Raji (cell line): ENCODE data around the gene UBE2U.

ENCODE experiments used
- POLR2A ChIP-seq: IDR thresholded peaks from 2 replicates; pipeline ENCODE4 v1.6.1; 2011; ENCODE audit warnings: low read depth, low read length, control low read depth; ENCODE audit not compliant: insufficient read depth

Gene UBE2U, protein sequence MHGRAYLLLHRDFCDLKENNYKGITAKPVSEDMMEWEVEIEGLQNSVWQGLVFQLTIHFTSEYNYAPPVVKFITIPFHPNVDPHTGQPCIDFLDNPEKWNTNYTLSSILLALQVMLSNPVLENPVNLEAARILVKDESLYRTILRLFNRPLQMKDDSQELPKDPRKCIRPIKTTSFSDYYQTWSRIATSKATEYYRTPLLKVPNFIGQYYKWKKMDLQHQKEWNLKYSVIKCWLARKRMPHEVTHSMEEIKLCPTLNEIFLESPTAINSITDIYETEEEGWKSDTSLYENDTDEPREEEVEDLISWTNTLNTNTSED

DNA sequence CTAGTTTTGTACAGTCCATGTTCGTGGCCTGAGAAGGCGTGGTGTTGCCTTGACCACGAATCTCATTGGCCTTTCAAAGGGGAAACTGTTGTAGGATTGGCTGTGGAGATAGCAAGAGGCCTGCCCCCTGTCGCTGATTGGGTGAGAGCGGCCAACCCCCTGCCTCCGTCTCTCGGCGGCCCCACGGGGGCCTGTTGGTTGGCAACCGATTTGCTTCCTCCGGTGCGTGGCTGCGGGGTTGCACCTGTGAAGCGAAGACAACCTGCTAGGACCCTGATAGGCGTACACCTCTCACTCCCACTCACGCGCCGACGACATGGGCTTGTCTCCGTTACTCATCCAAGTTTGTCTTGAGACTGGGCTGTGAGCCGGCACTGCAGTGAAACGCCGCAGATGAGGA, at the start of gene UBE2U:
Gene UBE2U (plus strand): TSS at position 204 of the 400 bp plus-strand sequence. CDS start 428 bp downstream, outside the sequence.
- no peak for TF ChIP-seq POLR2A

GRCh38 chr1:64155278-64155677, 48.1 kb upstream of the UBE2U start:
- TF ChIP-seq POLR2A = no peak

DNA sequence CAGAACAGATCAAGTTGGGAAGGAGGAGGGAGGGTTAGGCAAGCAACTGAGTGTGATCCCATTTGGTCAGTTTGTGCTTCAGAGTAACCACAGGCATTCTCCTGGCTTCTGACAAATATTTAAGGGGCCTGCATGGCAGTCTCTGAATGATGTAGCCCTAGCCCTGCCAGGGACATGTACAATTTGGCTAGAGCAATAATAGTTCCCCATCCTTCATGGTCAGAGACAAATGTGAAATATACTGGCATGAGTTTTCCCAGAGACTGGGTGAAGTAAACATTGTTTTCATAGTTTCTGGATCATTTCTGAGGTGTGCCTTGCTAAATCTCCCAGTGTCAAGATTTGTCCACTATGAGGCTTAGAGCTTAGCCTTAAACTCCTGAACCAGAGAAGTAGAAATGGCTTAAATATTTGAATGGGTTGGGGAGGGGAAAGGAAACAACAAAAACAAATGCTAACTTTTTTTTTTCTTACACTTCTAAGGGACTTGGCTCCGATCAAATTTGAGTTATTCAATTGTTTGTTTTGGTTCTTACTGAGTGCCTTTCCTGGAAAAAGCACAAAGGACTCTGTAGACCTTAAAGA, 42.0 kb upstream of the UBE2U start:
- TF ChIP-seq POLR2A = no peak

DNA sequence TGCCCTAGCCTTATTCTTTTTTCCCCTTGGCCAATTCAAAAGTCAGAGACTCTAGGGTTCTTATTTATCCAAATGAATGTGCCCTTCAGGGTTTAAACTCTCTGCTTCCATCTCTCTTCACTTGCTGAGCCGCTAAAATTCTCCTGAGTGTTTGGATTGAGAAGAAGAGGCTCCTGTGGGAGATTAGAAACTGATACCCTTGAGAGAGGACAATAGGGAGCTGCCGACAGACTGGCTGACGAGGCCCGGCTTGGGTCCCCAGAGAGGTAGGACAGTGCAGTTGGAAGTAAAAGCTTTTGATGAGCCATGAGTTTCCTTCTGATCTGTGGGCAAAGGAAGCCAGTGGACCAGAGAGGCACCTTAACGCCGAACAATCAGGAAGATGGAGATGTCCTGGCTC, 41.3 kb upstream of the UBE2U start:
- TF ChIP-seq POLR2A = no peak

DNA sequence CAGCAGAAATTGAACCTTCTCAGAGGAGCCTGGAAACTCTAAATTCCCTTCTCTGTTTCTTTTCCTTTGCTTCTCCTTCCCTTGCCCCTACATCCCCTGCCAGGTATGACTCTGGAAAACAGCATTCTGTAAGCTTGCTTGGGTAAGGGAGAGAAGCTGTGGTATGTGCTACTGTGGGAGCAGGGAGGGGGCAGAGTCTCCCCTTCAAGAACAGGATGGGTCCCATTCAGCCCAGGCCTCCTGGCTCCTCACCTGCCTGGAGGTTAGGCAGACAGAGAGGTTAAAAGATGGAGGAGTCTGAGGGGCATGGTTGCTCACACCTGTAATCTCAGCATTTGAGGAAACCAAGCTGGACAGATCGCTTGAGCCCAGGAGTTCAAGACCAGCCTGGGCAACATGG, 40.6 kb upstream of the UBE2U start:
- no peak for TF ChIP-seq POLR2A

- TF ChIP-seq POLR2A = no peak
These were observed 40.0 kb upstream of the UBE2U start for GRCh38 chr1:64163431-64163830.

DNA sequence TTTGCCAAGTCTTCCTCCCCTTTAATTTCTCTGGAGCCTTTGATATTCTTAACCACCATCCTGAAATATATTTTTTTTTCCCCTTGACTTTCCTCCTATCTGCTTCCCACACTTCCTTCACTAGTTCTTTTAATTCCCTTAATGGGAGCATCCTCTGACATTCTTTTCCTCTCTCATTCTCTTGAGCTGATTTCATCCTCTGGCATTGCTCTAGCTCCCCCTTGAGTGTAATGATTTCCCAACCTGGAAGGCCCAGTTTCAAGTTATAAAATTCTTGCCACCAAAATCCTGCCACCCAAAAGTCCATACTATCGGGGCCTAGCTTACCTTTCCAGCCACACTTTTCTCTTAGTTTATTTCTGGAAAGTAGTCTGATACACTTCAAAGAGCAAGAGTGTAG, 39.5 kb upstream of the UBE2U start:
- TF ChIP-seq POLR2A = no peak

GRCh38 chr1:64166629-64167028, 36.8 kb upstream of the UBE2U start:
- TF ChIP-seq POLR2A = no peak

GRCh38 chr1:64167176-64167575, 36.2 kb upstream of the UBE2U start:
- TF ChIP-seq POLR2A = no peak

DNA sequence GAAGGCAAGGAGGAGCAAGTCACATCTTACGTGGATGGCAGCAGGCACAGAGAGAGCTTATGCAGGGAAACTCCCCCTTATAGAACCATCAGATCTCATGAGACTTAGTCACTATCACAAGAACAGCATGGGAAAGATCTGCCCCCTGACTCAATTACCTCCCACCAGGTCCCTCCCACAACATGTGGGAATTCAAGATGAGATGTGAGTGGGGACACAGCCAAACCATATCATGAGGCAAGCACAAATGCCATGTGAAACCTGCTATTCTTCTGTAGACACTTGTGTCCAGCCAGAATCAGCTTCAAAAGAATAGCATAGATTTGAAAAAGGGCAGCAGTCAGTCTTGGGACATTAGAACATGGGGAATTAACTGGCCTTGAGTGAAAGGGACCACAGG, 32.2 kb upstream of the UBE2U start:
- TF ChIP-seq POLR2A = no peak

DNA sequence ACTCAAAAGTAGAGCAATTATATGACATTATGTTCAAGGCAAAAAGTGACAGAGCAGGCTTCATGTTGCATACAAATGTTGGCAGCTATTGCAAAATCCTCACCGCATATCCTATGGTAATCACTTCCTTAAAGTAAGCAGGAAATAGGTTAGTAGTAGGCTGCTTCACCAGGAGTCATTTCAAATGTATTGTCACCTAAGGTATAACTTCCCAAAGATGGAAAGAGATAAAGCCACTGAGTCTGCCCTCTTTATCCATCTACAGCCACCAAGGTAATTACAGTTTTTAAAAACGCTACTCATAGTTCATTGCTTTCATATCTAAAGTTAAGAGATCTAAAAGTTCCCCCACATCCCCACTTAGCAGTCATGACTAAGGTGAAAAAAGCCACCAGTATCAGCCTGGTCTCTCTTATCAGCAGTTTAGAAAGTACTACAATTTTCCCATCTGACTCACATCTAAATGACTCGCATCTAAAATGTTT, 31.6 kb upstream of the UBE2U start:
- no peak for TF ChIP-seq POLR2A

- no peak for TF ChIP-seq POLR2A
These were observed 30.9 kb upstream of the UBE2U start for GRCh38 chr1:64172458-64172983.

DNA sequence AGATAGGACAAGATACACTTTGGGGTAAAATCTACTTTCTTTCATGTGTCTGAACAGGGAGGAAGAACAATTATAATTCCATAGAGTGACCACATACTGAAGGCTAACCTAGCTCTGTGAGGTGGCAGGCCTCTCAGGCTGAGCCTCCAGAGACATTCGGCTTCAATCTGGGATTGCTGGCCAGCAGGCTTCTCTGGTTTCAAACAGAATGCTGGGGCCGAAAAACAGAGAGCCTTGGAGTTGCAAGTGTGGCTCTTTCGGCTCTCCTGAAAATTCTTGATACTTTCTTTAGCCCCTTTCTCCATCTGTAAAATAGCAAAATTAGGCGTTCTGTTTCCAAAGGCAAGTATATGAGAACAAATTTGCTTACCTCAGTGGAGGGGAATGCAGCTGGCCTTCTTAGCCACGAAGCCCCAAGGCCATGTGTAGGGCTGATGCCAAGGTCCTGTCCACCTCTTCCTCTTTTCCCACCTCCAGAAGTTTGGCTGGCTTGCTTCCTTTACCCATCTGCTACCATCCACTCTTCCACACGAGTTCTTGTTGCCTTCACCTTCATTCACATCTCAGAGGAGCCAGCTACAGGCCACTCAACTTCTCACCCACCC, 30.0 kb upstream of the UBE2U start:
- no peak for TF ChIP-seq POLR2A

DNA sequence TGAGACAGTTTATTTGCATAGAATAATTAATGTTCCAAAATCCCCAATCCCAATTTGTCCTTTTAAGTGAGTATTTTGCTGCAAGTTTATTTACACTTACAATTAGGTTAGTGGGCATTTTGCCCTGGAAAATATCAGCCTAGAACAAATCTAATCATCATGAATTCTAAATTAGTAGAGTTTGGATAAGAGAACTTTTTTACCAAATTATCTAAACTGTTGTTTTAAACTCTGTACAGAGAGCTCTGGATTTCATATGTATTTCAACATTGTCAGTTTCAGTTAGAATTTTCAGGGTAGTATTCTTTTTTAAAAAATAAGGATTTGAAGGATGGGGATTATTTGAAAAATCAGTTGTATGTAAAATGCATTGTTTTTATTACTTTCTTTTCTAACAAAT, 27.8 kb upstream of the UBE2U start:
- no peak for TF ChIP-seq POLR2A

- TF ChIP-seq POLR2A = no peak
These were observed 26.8 kb upstream of the UBE2U start for GRCh38 chr1:64176659-64177058.

DNA sequence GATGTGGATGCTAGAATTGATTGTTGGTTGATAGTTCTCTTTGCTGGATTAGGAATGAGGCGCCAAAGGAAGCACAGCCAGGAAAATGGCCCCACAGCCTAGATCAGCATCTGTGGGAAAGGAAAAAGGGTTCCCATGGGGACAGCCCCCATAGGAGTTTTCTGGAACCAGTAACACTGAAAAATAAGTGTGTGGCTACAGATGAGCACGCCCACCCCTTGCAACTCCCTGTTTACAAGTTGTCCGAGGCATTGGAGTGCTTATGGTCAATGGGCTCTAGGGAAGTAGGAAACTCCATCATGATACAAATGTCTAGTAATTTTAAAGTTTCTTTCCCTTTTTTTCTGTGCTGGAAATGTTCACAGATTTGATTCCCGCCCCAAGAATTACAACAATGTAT, 23.8 kb upstream of the UBE2U start:
- no peak for TF ChIP-seq POLR2A
